GM23248 (cell line): Measurements from ENCODE around the gene MOGAT3. TPM values are rescaled to one million over a fixed set of nuclear protein-coding genes. Genes with fewer than 3 reads are reported as not detected.
A peak's percentile ranks its signal among the peaks of the same experiment; 100 is the strongest.
"Not testable (repeated sequence)": the region's sequence is repeated elsewhere in the genome, so short reads cannot be mapped to it uniquely, and the experiment has no call there.

Experiments used
- DNase-seq: peaks from one replicate; pipeline ENCODE4 v3.0.0-alpha.2; 2015
- H2AFZ ChIP-seq: fragments of 200-600 bp; sonication (generic); 2 replicates; pipeline ENCODE4 v1.6.1; 2016; ENCODE audit warnings: antibody characterized with exemption
- H3F3A ChIP-seq: fragments of 200-600 bp; sonication (generic); 2 replicates; pipeline ENCODE4 v1.6.1; 2016; ENCODE audit warnings: mild to moderate bottlenecking, antibody characterized with exemption, mixed run types; ENCODE audit not compliant: insufficient read depth
- H3K27ac ChIP-seq: fragments of 200-600 bp; sonication (generic); 2 replicates; pipeline ENCODE4 v1.5.1; 2016; ENCODE audit warnings: mild to moderate bottlenecking
- H3K27me3 ChIP-seq: fragments of 200-600 bp; sonication (generic); replicated peaks from 2 replicates; pipeline ENCODE4 v1.6.1; 2016; ENCODE audit warnings: mild to moderate bottlenecking; ENCODE audit not compliant: insufficient read depth
- H3K36me3 ChIP-seq: fragments of 200-600 bp; sonication (generic); 2 replicates; pipeline ENCODE4 v1.6.1; 2016; ENCODE audit warnings: low read depth, mild to moderate bottlenecking
- H3K4me1 ChIP-seq: fragments of 200-600 bp; sonication (generic); 2 replicates; pipeline ENCODE4 v1.6.1; 2016; ENCODE audit warnings: mild to moderate bottlenecking; ENCODE audit not compliant: insufficient read depth
- H3K4me2 ChIP-seq: fragments of 200-600 bp; sonication (generic); one replicate; pipeline ENCODE4 v1.6.1; 2016; ENCODE audit warnings: mild to moderate bottlenecking; ENCODE audit not compliant: unreplicated experiment
- H3K4me3 ChIP-seq: fragments of 200-600 bp; sonication (generic); 2 replicates; pipeline ENCODE4 v1.5.1; 2016; ENCODE audit warnings: mild to moderate bottlenecking
- H3K79me2 ChIP-seq: fragments of 200-600 bp; sonication (generic); 2 replicates; pipeline ENCODE4 v1.6.1; 2016; ENCODE audit warnings: mild to moderate bottlenecking; ENCODE audit not compliant: insufficient read depth
- H3K9ac ChIP-seq: fragments of 200-600 bp; sonication (generic); 2 replicates; pipeline ENCODE4 v1.6.1; 2016; ENCODE audit warnings: mild to moderate bottlenecking
- H3K9me2 ChIP-seq: fragments of 200-600 bp; sonication (generic); 2 replicates; pipeline ENCODE4 v1.6.1; 2016; ENCODE audit warnings: mixed run types, mild to moderate bottlenecking, moderate library complexity; ENCODE audit not compliant: insufficient read depth
- H3K9me3 ChIP-seq: fragments of 200-600 bp; sonication (generic); one replicate; pipeline ENCODE4 v1.6.1; 2017; ENCODE audit warnings: low read depth
- H4K20me1 ChIP-seq: fragments of 200-600 bp; sonication (generic); 2 replicates; pipeline ENCODE4 v1.6.0; 2016; ENCODE audit not compliant: insufficient read depth
- EZH2 ChIP-seq: fragments of 200-600 bp; sonication (generic); IDR thresholded peaks from 2 replicates; pipeline ENCODE4 v1.6.1; 2018; ENCODE audit warnings: antibody characterized with exemption, mild to moderate bottlenecking; ENCODE audit not compliant: insufficient read depth, poor library complexity, severe bottlenecking
- EZH2phosphoT487 ChIP-seq: fragments of 200-600 bp; sonication (generic); IDR thresholded peaks from 2 replicates; pipeline ENCODE4 v1.6.1; 2018; ENCODE audit warnings: antibody characterized with exemption, moderate library complexity, mild to moderate bottlenecking, low read depth; ENCODE audit not compliant: insufficient read depth
- WGBS, 2 experiments: methylation state at CpG; one replicate each; pipeline ENCODE4 v1.1.6; 2015 to 2017; ENCODE audit warnings: low lambda C conversion rate in 2 of 2, low coverage in 1 of 2; ENCODE audit errors: missing lambda C conversion rate in 2 of 2; 5-methylcytosine and 5-hydroxymethylcytosine counted together
- in situ Hi-C: fragments of 300-500 bp; cut with MboI; formaldehyde crosslinking; loops from 2 replicates; pipeline ENCODE4 v1.15.0; 2020
- polyA plus RNA-seq: library from polyadenylated mRNA; unstranded; fragments of >200 nt; fragmentation: Nextera tagmentation; extraction: Ambion mirVana; gene quantifications from 2 replicates; pipeline ENCODE4 v1.2.1, GENCODE V29; 2016
- total RNA-seq: library from RNA; depleted of rRNA; stranded (reverse); fragments of >200 nt; shearing (Covaris generic); gene quantifications from 2 replicates; pipeline ENCODE4 v1.2.3, GENCODE V29; 2014

The MOGAT3 gene
- total and polyA plus RNA-seq, 2 experiments from 2014 or later: not detected

GRCh38 chr7:101202603-101202918, 1.7 kb upstream of the MOGAT3 start:
- H2AFZ ChIP-seq: no peak overlapping the region
- H3K9me2 ChIP-seq: no peaks in the 10 kb centered on the region
- no peak for DNase-seq
- H3K36me3 ChIP-seq: no peaks in the 10 kb centered on the region
- no peak overlapping the region for H3K9ac ChIP-seq
- H3F3A ChIP-seq: peaks cover 6% of the 10 kb centered on the region; the same call in 1 of the 2 replicates
- peaks cover 26% of the 10 kb centered on the region; the same call in 1 of the 2 replicates for H3K27me3 ChIP-seq
- H3K79me2 ChIP-seq: no peaks in the 10 kb centered on the region
- no peak for TF ChIP-seq EZH2phosphoT487
- TF ChIP-seq EZH2: no peak
- H3K27ac ChIP-seq: no peak overlapping the region
- H3K4me3 ChIP-seq: no peak overlapping the region
- H4K20me1 ChIP-seq: no peaks in the 10 kb centered on the region
- H3K4me2 ChIP-seq: no peak overlapping the region
- H3K9me3 ChIP-seq: no peaks in the 10 kb centered on the region
- no peaks in the 10 kb centered on the region for H3K4me1 ChIP-seq
- in situ Hi-C loops: no loop called here
- 79% methylated on average over 5 of the region's 5 CpGs for WGBS, 2 experiments

GRCh38 chr7:101201695-101202602, 1.1 kb upstream of the MOGAT3 start:
- no peaks in the 10 kb centered on the region for H4K20me1 ChIP-seq
- TF ChIP-seq EZH2phosphoT487 (no peak), EZH2 (peak; percentile 36)
- H3K4me1 ChIP-seq: no peaks in the 10 kb centered on the region
- no peaks in the 10 kb centered on the region for H3K36me3 ChIP-seq
- no peaks in the 10 kb centered on the region for H3K9me3 ChIP-seq
- H3K79me2 ChIP-seq: no peaks in the 10 kb centered on the region
- peaks cover 6% of the 10 kb centered on the region; the same call in 1 of the 2 replicates for H3F3A ChIP-seq
- DNase-seq: peak; percentile 28
- in situ Hi-C loops: no loop called here
- WGBS, 2 experiments: 11% methylated on average over 68 to 72 of the region's 75 CpGs
- H3K27me3 ChIP-seq: peaks cover 26% of the 10 kb centered on the region; the same call in 1 of the 2 replicates
- no peak overlapping the region for H3K9ac ChIP-seq
- H2AFZ ChIP-seq: no peak overlapping the region
- no peak overlapping the region for H3K27ac ChIP-seq
- H3K9me2 ChIP-seq: no peaks in the 10 kb centered on the region
- H3K4me3 ChIP-seq: peak overlapping the region; percentile 26; the same call in 1 of the 2 replicates
- H3K4me2 ChIP-seq: peak overlapping the region; percentile 31

- in situ Hi-C loops: no loop called here
- no peak for DNase-seq
- H3K36me3 ChIP-seq: no peaks in the 10 kb centered on the region
- H4K20me1 ChIP-seq: no peaks in the 10 kb centered on the region
- H3K27ac ChIP-seq: no peak overlapping the region
- H3K9me3 ChIP-seq: no peaks in the 10 kb centered on the region
- H2AFZ ChIP-seq: no peak overlapping the region
- H3K4me3 ChIP-seq: no peak overlapping the region
- H3F3A ChIP-seq: peaks cover 5% of the 10 kb centered on the region; the same call in 1 of the 2 replicates
- no peaks in the 10 kb centered on the region for H3K9me2 ChIP-seq
- H3K4me1 ChIP-seq: no peaks in the 10 kb centered on the region
- 65 to 67% methylated on average over 2 of the region's 2 CpGs for WGBS, 2 experiments
- no peak overlapping the region for H3K4me2 ChIP-seq
- H3K9ac ChIP-seq: no peak overlapping the region
- no peaks in the 10 kb centered on the region for H3K79me2 ChIP-seq
- H3K27me3 ChIP-seq: peaks cover 26% of the 10 kb centered on the region; the same call in 1 of the 2 replicates
- no peak for TF ChIP-seq EZH2phosphoT487
- TF ChIP-seq EZH2: no peak
Measured at GRCh38 chr7:101200504-101200861, 353 bp downstream of the MOGAT3 start.

- H3K36me3 ChIP-seq, H3F3A ChIP-seq, H3K4me2 ChIP-seq, H3K9me2 ChIP-seq, H3K4me1 ChIP-seq, H3K27ac ChIP-seq, H3K9ac ChIP-seq, H3K9me3 ChIP-seq, H2AFZ ChIP-seq, in situ Hi-C loops, H4K20me1 ChIP-seq, H3K79me2 ChIP-seq, DNase-seq, H3K4me3 ChIP-seq: not testable (repeated sequence)
- peaks cover 26% of the 10 kb centered on the region; the same call in 1 of the 2 replicates for H3K27me3 ChIP-seq
- 80 to 82% methylated on average over 10 of the region's 10 CpGs for WGBS, 2 experiments
Measured at GRCh38 chr7:101199522-101199921, 1.3 kb downstream of the MOGAT3 start.
